ENCODE data around the gene EDC3. TPM values are rescaled to one million over a fixed set of nuclear protein-coding genes. Genes with fewer than 3 reads are reported as not detected.

The EDC3 gene
- total RNA-seq, 2 experiments from 2014 or later, result 36.8 to 39.9 TPM

DNA sequence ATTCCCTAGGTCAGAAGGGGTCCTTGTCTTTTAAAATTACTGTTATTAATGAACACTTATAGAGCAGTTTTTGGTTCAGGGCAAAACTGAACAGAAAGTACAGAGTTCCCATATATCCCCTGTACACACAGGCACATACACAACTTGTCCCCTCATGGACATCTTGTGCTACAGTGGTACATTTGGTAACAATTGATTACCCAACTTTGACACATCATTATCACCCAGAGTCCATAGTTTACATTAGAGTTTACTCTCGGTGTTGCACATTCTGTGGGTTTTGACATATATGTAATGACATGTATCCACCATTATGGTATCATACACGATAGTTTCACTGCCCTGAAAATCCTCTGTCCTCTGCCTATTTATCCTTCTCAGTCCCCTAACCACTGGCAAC is 984 bp upstream of the EDC3 start:
- POLR2A ChIA-PET, result interaction anchor here (1.6 kb wide), 1 partner anchor 29 kb away, joined by 4 read pairs; the partner anchor contains the start of gene CYP1A1
- no peak for DNase-seq
- intact Hi-C loops (cut with micrococcal nuclease), result loop anchor here (2.0 kb wide), 1 partner anchor 326 kb away; the partner anchor contains the start of gene PPCDC
- CTCF ChIA-PET, result interaction anchor here (0.8 to 2.2 kb wide), 3 partner anchors 61 to 75 kb away, joined by 3 to 10 read pairs (median 3); no protein-coding TSS in a partner anchor
- peaks cover 38% of the 10 kb centered on the region for H3K4me1 Mint-ChIP-seq (ENCODE audit: low read depth)
- H3K27me3 Mint-ChIP-seq, result peaks cover 3% of the 10 kb centered on the region
- H3K9me3 Mint-ChIP-seq, result no peaks in the 10 kb centered on the region
- H3K36me3 Mint-ChIP-seq, result peaks cover 3% of the 10 kb centered on the region
- no peak overlapping the region for H3K27ac Mint-ChIP-seq
- H3K4me3 Mint-ChIP-seq, result peak overlapping the region; percentile 100

DNA sequence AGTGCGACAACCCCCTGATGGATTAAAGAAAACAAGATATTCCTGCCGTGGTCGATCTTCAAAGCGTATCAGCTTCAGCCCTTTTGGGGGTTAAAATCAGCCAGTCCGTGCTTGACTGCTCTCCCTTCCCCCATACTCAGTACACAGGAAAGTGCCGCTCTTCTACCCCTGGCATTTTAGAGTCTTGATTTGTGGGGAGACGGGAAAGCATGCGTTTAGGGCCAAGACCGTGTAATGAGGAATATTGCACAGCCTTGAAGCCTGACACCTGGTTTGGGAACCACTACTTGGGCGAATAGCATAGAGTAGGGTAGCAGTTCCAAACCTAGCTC is 540 bp upstream of the EDC3 start:
- H3K36me3 Mint-ChIP-seq, result peaks cover 3% of the 10 kb centered on the region
- ChIA-PET CTCF (interaction anchor here (0.7 to 2.2 kb wide), 5 partner anchors 61 to 97 kb away, joined by 3 to 10 read pairs (median 3); no protein-coding TSS in a partner anchor), POLR2A (interaction anchor here (1.6 kb wide), 1 partner anchor 30 kb away, joined by 4 read pairs; the partner anchor contains the start of gene CYP1A1)
- peaks cover 38% of the 10 kb centered on the region for H3K4me1 Mint-ChIP-seq (ENCODE audit: low read depth)
- H3K9me3 Mint-ChIP-seq, result no peaks in the 10 kb centered on the region
- H3K27me3 Mint-ChIP-seq, result no peaks in the 10 kb centered on the region
- DNase-seq, result no peak
- H3K27ac Mint-ChIP-seq, result peak overlapping the region; percentile 93
- H3K4me3 Mint-ChIP-seq, result peak overlapping the region; percentile 100
- intact Hi-C loops (cut with micrococcal nuclease), result loop anchor here (2.0 kb wide), 1 partner anchor 326 kb away; the partner anchor contains the start of gene PPCDC

DNA sequence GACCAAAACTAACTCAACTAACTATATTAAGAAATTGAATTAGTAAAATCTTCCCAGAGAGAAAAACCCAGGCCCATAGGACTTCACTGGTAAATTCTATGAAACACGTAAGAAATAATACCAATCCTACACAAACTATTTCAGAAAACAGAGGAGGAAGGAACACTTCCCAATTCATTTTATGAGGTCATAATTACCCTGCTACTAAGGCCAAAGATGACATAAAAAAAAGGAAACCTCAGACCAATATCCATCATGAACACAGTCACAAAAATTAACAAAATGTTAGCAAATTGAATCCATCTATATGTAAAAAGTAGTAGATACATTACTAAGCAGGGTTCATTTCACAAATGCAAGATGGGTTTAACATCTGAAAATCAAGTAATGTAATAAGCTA is 3.5 kb downstream of the EDC3 start:
- ChIA-PET CTCF (no interaction called here), POLR2A (no interaction called here)
- Mint-ChIP-seq H3K27ac (no peak overlapping the region), H3K36me3 (peaks cover 3% of the 10 kb centered on the region), H3K27me3 (no peaks in the 10 kb centered on the region), H3K9me3 (no peaks in the 10 kb centered on the region), H3K4me1 (ENCODE audit: low read depth) (peaks cover 38% of the 10 kb centered on the region), H3K4me3 (no peak overlapping the region)
- intact Hi-C loops (cut with micrococcal nuclease), result no loop called here
- DNase-seq, result no peak

DNA sequence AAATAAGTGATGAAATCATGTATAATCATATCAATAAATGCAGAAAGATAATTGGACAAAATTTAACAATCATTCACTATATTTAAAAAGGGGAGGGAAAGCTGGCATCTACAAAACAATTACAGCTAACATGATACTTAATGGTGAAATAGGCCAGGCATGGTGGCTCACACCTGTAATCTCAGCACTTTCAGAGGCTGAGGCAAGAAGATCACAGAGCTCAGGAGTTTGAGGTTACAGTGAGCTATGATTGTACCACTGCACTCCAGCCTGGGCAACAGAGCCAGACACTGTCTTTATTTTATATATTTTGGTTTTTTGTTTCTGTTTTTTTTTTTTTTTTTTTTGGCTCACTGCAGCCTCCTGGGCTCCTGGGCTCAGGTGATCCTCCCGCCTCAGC is 12.1 kb downstream of the EDC3 start:
- CTCF ChIA-PET, result interaction anchor here (0.7 kb wide), 1 partner anchor 476 kb away, joined by 3 read pairs; no protein-coding TSS in a partner anchor
- H3K27me3 Mint-ChIP-seq, result no peaks in the 10 kb centered on the region
- no peak overlapping the region for H3K27ac Mint-ChIP-seq
- H3K9me3 Mint-ChIP-seq, result peaks cover 3% of the 10 kb centered on the region
- H3K36me3 Mint-ChIP-seq, result peaks cover 8% of the 10 kb centered on the region
- H3K4me3 Mint-ChIP-seq, result no peak overlapping the region
- H3K4me1 Mint-ChIP-seq (ENCODE audit: low read depth), result peaks cover 10% of the 10 kb centered on the region
- intact Hi-C loops (cut with micrococcal nuclease), result no loop called here
- DNase-seq, result no peak
- POLR2A ChIA-PET, result no interaction called here

DNA sequence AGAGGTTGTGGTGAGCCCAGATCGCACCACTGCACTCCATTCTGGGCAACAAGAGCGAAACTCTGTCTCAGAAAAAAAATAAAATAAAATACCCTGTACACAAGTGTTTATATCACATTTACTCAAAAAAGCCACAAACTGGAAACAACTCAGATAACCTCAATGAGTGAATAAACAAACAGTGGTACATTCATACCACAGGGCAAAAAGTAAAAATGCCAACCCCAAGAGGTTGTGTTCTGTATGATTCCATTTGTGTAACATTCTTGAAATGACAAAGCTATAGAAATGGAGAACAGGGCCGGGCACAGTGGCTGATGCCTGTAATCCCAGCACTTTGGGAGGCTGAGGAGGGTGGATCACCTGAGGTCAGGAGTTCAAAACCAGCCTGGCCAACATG is 12.9 kb downstream of the EDC3 start:
- H3K36me3 Mint-ChIP-seq, result peaks cover 8% of the 10 kb centered on the region
- intact Hi-C loops (cut with micrococcal nuclease), result no loop called here
- H3K4me3 Mint-ChIP-seq, result no peak overlapping the region
- CTCF ChIA-PET, result interaction anchor here (1.6 kb wide), 1 partner anchor 86 kb away, joined by 3 read pairs; no protein-coding TSS in a partner anchor
- H3K4me1 Mint-ChIP-seq (ENCODE audit: low read depth), result peaks cover 12% of the 10 kb centered on the region
- H3K27me3 Mint-ChIP-seq, result no peaks in the 10 kb centered on the region
- POLR2A ChIA-PET, result no interaction called here
- DNase-seq, result no peak
- peaks cover 3% of the 10 kb centered on the region for H3K9me3 Mint-ChIP-seq
- H3K27ac Mint-ChIP-seq, result no peak overlapping the region

DNA sequence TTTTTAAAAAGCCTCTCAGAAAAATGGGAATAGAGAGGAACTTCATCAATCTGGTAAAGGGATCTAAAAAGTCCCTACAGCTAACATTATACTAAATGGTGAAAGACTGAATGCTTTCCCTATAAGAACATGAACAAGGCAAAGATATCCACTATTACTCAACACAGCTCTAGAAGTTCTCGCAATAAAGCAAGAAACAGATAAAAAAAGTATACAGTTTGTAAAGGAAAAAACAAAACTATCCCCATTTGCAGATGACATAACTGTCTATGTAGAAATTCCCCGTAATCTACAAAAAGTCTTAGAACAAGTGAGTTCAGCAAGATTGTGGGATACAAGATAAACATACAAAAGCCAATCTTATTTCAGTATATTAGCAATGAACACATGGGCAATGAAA is 15.4 kb downstream of the EDC3 start:
- Mint-ChIP-seq H3K4me1 (ENCODE audit: low read depth) (peaks cover 17% of the 10 kb centered on the region), H3K27ac (no peak overlapping the region), H3K4me3 (no peak overlapping the region), H3K9me3 (peaks cover 3% of the 10 kb centered on the region), H3K27me3 (no peaks in the 10 kb centered on the region), H3K36me3 (peaks cover 7% of the 10 kb centered on the region)
- no peak for DNase-seq
- CTCF ChIA-PET, result no interaction called here
- POLR2A ChIA-PET, result no interaction called here
- intact Hi-C loops (cut with micrococcal nuclease), result no loop called here

DNA sequence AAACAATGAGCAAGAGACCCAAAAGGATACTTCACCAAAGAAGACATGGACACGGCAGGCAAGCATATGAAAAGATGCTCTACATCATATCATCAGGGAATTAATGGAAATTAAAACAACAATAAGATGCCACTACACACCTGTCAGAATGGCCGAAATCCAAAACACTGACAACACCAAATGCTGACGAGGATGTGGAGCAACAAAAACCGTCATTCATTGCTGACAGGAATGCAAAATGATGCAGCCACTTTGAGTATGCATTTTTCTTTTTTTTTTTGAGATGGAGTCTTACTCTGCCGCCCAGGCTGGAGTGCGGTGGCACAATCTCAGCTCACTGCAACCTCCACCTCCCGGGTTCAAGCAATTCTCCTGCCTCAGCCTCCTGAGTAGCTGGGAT is 19.0 kb downstream of the EDC3 start:
- no peaks in the 10 kb centered on the region for H3K9me3 Mint-ChIP-seq
- H3K4me1 Mint-ChIP-seq (ENCODE audit: low read depth), result peaks cover 12% of the 10 kb centered on the region
- no peak for DNase-seq
- peaks cover 10% of the 10 kb centered on the region for H3K36me3 Mint-ChIP-seq
- H3K27me3 Mint-ChIP-seq, result no peaks in the 10 kb centered on the region
- CTCF ChIA-PET, result interaction anchor here (1.5 to 1.7 kb wide), 2 partner anchors 42 to 92 kb away, joined by 3 to 5 read pairs; no protein-coding TSS in a partner anchor
- intact Hi-C loops (cut with micrococcal nuclease), result no loop called here
- H3K27ac Mint-ChIP-seq, result no peak overlapping the region
- no peak overlapping the region for H3K4me3 Mint-ChIP-seq
- POLR2A ChIA-PET, result no interaction called here

DNA sequence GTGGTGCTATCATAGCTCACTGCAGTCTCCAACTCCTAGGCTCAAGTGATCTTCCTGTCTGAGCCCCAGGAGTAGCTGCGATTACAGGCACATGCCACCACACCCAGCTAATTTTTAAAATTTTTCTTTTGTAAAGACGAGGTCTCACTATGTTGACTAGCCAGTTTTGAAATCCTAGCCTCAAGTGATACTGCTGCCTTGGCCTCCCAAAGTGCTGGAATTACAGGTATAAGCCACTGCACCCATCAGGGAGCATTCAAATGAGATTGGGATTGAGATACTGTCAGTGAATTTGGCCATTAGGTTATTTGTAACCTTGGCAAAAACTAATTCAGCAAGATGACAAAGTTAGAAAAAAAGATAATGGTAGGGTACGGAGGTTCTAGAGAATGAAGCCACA is 21.7 kb downstream of the EDC3 start:
- Mint-ChIP-seq H3K27ac (no peak overlapping the region), H3K4me3 (no peak overlapping the region), H3K9me3 (no peaks in the 10 kb centered on the region), H3K27me3 (no peaks in the 10 kb centered on the region), H3K4me1 (ENCODE audit: low read depth) (peaks cover 8% of the 10 kb centered on the region), H3K36me3 (peaks cover 20% of the 10 kb centered on the region)
- no peak for DNase-seq
- ChIA-PET CTCF (no interaction called here), POLR2A (no interaction called here)
- intact Hi-C loops (cut with micrococcal nuclease), result no loop called here

DNA sequence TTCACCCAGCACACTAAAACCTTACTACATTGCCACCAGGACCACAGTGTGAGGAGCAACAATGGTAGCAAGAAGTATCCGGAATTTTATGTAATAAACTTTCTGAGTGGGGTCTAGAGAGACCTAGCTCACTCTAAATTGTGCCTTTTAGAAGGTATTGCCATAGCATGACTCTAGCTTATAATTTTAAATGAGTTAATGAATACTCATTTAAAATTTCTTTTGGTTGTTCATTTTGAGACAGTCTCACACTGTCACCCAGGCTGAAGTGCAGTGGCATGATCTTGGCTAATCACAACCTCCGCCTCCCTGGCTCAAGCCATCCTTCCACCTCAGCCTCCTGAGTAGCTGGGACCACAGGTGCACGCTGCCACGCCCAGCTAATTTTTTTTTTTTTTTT is 26.2 kb downstream of the EDC3 start:
- intact Hi-C loops (cut with micrococcal nuclease), result no loop called here
- Mint-ChIP-seq H3K27me3 (no peaks in the 10 kb centered on the region), H3K4me3 (no peak overlapping the region), H3K4me1 (ENCODE audit: low read depth) (no peaks in the 10 kb centered on the region), H3K27ac (no peak overlapping the region), H3K9me3 (no peaks in the 10 kb centered on the region), H3K36me3 (peaks cover 20% of the 10 kb centered on the region)
- DNase-seq, result no peak
- POLR2A ChIA-PET, result no interaction called here
- CTCF ChIA-PET, result interaction anchor here (0.6 kb wide), 1 partner anchor 710 kb away, joined by 3 read pairs; no protein-coding TSS in a partner anchor

DNA sequence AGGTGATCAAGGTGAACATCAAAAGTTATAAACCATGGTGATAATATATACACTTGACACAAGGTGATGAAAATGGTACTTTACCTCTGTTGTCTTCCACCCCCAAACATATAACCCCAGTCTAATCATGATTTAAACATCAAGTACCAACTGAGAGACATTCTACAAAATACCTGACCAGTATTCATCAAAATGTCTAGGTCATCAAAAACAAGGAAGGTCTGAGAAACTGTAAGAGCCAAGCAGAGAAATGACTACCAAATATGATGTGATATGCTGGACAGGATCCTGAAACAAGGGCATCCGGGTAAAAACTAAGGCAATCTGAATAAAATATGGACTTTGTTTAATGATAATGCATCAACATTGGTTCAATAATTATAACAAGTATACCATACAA is 27.8 kb downstream of the EDC3 start:
- ChIA-PET POLR2A (no interaction called here), CTCF (no interaction called here)
- H3K27ac Mint-ChIP-seq, result no peak overlapping the region
- H3K4me3 Mint-ChIP-seq, result no peak overlapping the region
- H3K27me3 Mint-ChIP-seq, result no peaks in the 10 kb centered on the region
- intact Hi-C loops (cut with micrococcal nuclease), result no loop called here
- no peaks in the 10 kb centered on the region for H3K9me3 Mint-ChIP-seq
- H3K4me1 Mint-ChIP-seq (ENCODE audit: low read depth), result peaks cover 6% of the 10 kb centered on the region
- no peak for DNase-seq
- H3K36me3 Mint-ChIP-seq, result peaks cover 14% of the 10 kb centered on the region

DNA sequence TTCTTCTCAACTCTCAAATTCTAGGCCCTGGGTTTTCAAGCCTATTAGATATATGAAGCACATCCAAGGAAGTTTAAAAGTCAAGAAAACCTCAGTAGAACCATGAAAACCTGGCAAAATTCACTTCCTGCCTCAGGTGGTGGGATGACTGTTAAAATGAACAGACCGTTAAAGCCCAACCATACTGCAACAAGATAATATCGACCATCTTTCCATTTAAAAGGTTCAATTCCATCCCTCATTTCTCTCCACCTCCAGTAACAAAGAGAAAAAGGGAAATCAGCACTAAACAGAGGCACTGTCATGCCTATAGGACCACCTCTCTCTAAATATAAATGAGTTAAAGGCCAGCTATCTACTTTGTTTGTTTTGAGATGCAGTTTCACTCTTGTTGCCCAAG is 31.2 kb downstream of the EDC3 start:
- intact Hi-C loops (cut with micrococcal nuclease), result no loop called here
- Mint-ChIP-seq H3K27ac (no peak overlapping the region), H3K4me1 (ENCODE audit: low read depth) (peaks cover 9% of the 10 kb centered on the region), H3K9me3 (no peaks in the 10 kb centered on the region), H3K36me3 (no peaks in the 10 kb centered on the region), H3K27me3 (no peaks in the 10 kb centered on the region), H3K4me3 (no peak overlapping the region)
- ChIA-PET CTCF (interaction anchor here (1.1 to 1.7 kb wide), 3 partner anchors 30 to 104 kb away, joined by 4 read pairs; no protein-coding TSS in a partner anchor), POLR2A (no interaction called here)
- DNase-seq, result no peak

DNA sequence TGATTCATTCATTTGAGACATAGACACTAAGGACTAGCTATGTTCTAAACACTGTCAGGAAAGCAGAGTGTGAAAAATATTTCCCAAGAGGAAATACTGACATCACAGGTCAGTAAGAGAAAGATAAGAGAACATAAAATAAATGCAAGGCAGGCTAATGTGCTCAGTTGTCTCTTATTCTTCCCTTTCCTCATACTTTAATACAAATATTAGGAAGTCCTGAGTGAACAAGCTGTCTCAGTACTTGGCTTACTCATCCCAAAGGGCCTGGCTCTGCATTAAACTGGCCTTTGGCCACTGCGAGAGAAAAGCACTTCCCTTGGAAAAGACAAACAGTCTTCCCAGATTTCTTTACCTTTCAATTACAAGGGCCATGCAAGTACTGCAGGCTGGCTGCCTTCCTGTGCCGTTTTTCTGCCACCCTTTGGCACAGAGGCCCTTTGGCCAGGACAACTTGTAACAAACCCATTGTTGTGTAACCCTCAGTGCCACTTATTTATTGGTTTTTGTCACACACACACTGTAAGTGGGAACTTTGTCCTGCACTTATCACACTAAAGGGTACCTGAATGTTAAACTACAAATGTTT is 31.7 kb downstream of the EDC3 start:
- intact Hi-C loops (cut with micrococcal nuclease), result no loop called here
- ChIA-PET CTCF (interaction anchor here (0.8 to 1.7 kb wide), 3 partner anchors 29 to 175 kb away, joined by 3 to 4 read pairs (median 4); no protein-coding TSS in a partner anchor), POLR2A (no interaction called here)
- Mint-ChIP-seq H3K9me3 (no peaks in the 10 kb centered on the region), H3K36me3 (no peaks in the 10 kb centered on the region), H3K4me1 (ENCODE audit: low read depth) (peaks cover 9% of the 10 kb centered on the region), H3K27ac (no peak overlapping the region), H3K27me3 (no peaks in the 10 kb centered on the region), H3K4me3 (no peak overlapping the region)
- DNase-seq, result no peak
